ENCODE data around the gene KDM6A. TPM values are rescaled to one million over a fixed set of nuclear protein-coding genes. Genes with fewer than 3 reads are reported as not detected.

KDM6A gene
- total and polyA plus RNA-seq, 2 of the 13 experiments (the other 11 are each of a cell fraction or from before 2014, with no cell fraction given): 16.7 to 18.2 TPM

GRCh38 chrX:45046417-45046816, 173.4 kb downstream of the KDM6A start:
- intact Hi-C loops (cut with micrococcal nuclease; ENCODE audit: unreplicated experiment): no loop called here
- ChIA-PET POLR2A (no interaction called here), CTCF (ENCODE audit: low intra/inter-chr PET ratio, low total read pairs) (no interaction called here)
- Histone ChIP-seq H3K4me2 (ENCODE audit: low read depth, low read length) (no peak overlapping the region), H3K9ac (ENCODE audit: insufficient read depth, low read depth, low read length) (no peak overlapping the region), H3K9me3 (ENCODE audit: low read length) (no peaks in the 10 kb centered on the region), H3K4me1 (ENCODE audit: insufficient read depth, low read length) (no peaks in the 10 kb centered on the region), H4K20me1 (ENCODE audit: insufficient read depth, low read length) (no peaks in the 10 kb centered on the region), H3K36me3 (replicated peaks in 1 of 2; ENCODE audit: control insufficient read depth in 1 of 2, insufficient read depth in 2 of 2, low read length in 2 of 2) (no peaks in the 10 kb centered on the region), H3K4me3 (replicated peaks in 1 of 3; ENCODE audit: insufficient read depth in 1 of 3, low read depth in 2 of 3, low read length in 3 of 3) (no peak overlapping the region), H3K27ac (ENCODE audit: extremely low read length, insufficient read depth, low read length) (no peak overlapping the region), H3K27me3 (ENCODE audit: control insufficient read depth in 1 of 2, insufficient read depth in 2 of 2, low read length in 2 of 2) (no peaks in the 10 kb centered on the region), H2AFZ (ENCODE audit: low read length) (no peak overlapping the region), H3K79me2 (ENCODE audit: insufficient read depth, low read length) (no peaks in the 10 kb centered on the region)
- WGBS (ENCODE audit: low lambda C conversion rate): 97% methylated on average over 1 of the region's 1 CpG
- BruUV-seq (replicated peaks): no TSS peak
- DNase-seq (ENCODE audit: low spot score) (no peak), ATAC-seq (no peak), FAIRE-seq (no peak)
- in situ Hi-C loops (cut with HindIII; ENCODE audit: extremely low pct_ligation_motif_present, low pct_unique_long_range_greater_than_20kb): no loop called here
- TF ChIP-seq BRD4 (CRISPR knock-in tag; IDR thresholded peaks at IDR 0.05) (no peak), MED1 (CRISPR knock-in tag; IDR thresholded peaks at IDR 0.05) (no peak), ZNF788 (CRISPR knock-in tag; IDR thresholded peaks at IDR 0.05; ENCODE audit: borderline replicate concordance) (no peak), CCAR2 (optimal IDR thresholded peaks at IDR 0.05; ENCODE audit: low read depth, low read length) (no peak), NCOA1 (CRISPR knock-in tag; IDR thresholded peaks at IDR 0.05) (no peak), HBP1 (CRISPR knock-in tag; IDR thresholded peaks at IDR 0.05; ENCODE audit: low read depth) (no peak), CHCHD3 (CRISPR knock-in tag; IDR thresholded peaks at IDR 0.05) (no peak), MTERF4 (CRISPR knock-in tag; IDR thresholded peaks at IDR 0.05) (no peak), SMC3 (IDR thresholded peaks at IDR 0.05; ENCODE audit: low read length) (no peak), NR2F1 (CRISPR knock-in tag; IDR thresholded peaks at IDR 0.05) (no peak)
- TF ChIP-seq, protein P1, sequence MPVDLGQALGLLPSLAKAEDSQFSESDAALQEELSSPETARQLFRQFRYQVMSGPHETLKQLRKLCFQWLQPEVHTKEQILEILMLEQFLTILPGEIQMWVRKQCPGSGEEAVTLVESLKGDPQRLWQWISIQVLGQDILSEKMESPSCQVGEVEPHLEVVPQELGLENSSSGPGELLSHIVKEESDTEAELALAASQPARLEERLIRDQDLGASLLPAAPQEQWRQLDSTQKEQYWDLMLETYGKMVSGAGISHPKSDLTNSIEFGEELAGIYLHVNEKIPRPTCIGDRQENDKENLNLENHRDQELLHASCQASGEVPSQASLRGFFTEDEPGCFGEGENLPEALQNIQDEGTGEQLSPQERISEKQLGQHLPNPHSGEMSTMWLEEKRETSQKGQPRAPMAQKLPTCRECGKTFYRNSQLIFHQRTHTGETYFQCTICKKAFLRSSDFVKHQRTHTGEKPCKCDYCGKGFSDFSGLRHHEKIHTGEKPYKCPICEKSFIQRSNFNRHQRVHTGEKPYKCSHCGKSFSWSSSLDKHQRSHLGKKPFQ (CRISPR knock-in tag; IDR thresholded peaks at IDR 0.05; ENCODE audit: insufficient replicate concordance): no peak
- TF ChIP-seq, protein P2, sequence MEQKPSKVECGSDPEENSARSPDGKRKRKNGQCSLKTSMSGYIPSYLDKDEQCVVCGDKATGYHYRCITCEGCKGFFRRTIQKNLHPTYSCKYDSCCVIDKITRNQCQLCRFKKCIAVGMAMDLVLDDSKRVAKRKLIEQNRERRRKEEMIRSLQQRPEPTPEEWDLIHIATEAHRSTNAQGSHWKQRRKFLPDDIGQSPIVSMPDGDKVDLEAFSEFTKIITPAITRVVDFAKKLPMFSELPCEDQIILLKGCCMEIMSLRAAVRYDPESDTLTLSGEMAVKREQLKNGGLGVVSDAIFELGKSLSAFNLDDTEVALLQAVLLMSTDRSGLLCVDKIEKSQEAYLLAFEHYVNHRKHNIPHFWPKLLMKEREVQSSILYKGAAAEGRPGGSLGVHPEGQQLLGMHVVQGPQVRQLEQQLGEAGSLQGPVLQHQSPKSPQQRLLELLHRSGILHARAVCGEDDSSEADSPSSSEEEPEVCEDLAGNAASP (CRISPR knock-in tag; IDR thresholded peaks at IDR 0.05; ENCODE audit: borderline replicate concordance): no peak
- TF ChIP-seq, protein P3, sequence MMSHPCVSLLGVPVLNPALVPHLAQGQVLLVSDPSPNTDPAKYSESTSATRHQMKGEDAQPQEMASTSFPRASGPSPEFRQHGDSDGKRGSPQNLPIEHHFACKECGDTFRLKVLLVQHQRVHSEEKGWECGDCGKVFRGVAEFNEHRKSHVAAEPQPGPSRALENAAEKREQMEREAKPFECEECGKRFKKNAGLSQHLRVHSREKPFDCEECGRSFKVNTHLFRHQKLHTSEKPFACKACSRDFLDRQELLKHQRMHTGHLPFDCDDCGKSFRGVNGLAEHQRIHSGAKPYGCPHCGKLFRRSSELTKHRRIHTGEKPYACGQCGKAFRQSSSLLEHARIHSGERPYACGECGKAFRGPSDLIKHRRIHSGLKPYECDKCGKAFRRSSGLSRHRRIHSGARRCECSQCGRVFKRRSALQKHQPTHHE (CRISPR knock-in tag; IDR thresholded peaks at IDR 0.05; ENCODE audit: borderline replicate concordance): no peak
